Uterus (tissue), 2 donors: Measurements from ENCODE around the gene MYG1.

Source experiments
- CTCF ChIP-seq, 4 experiments: fragments of 200-600 bp in 2 of 4; fragments of 450-650 bp in 2 of 4; sonication (generic) in 2 of 4; IDR thresholded peaks; one replicate each; pipeline ENCODE4 v1.5.1; 2016 to 2019; ENCODE audit warnings: antibody characterized with exemption in 4 of 4, mild to moderate bottlenecking in 2 of 4, moderate library complexity in 1 of 4
- POLR2A ChIP-seq, 2 donors: fragments of 450-650 bp; IDR thresholded peaks; one replicate each; pipeline ENCODE4 v1.6.1; 2016; ENCODE audit warnings: antibody characterized with exemption in 2 of 2, mild to moderate bottlenecking in 1 of 2, moderate library complexity in 1 of 2

DNA sequence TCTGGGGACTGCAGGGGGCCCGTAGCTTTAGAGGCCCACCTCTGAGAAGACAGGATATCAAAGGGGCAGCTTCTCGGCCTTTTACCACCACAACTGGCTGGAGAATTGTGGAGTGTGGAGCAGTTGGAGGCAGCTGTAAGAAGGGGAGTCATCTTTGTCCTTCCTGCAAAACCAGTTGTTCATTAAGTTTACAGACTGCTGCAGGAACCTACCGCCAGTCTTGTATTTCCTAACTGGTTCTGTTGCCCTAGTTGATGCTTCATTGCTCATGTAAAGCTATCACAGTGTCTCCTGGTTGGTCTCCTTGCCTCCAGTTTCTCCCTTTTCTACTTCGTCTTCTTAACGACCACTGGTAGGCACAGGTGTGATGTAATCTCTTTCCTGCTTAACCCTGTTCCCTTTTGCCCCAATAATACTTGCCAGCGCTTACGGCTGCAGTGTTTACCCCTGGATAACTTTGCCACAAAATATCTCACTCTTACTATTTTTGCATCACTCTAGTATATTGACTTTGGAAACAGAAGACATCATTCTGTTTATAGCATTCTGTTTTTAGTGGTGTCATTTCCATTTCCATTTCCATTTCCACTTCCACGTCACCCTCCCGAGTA lies 19.5 kb upstream of the MYG1 start:
- TF ChIP-seq CTCF (IDR thresholded peaks at IDR 0.05) (no peak), POLR2A (IDR thresholded peaks at IDR 0.05) (no peak)
